Small intestine (tissue), 7 donors: ENCODE measurements around the gene ARHGEF2. TPM values are rescaled to one million over a fixed set of nuclear protein-coding genes. Genes with fewer than 3 reads are reported as not detected.
A peak's percentile ranks its signal among the peaks of the same experiment; 100 is the strongest.
"Not testable (repeated sequence)": the region's sequence is repeated elsewhere in the genome, so short reads cannot be mapped to it uniquely, and the experiment has no call there.

Experiments
- DNase-seq, 2 donors: peaks; one replicate each; pipeline versions ENCODE4 v3.0.0 to v3.0.0-alpha.2; 2013
- FAIRE-seq: peaks from 2 replicates; lab custom pipeline; 2012; peaks lifted over from hg19 to GRCh38; lab: Jason Lieb, UNC
- H3K27ac ChIP-seq, 3 donors: one replicate each; pipeline ENCODE4 v1.5.1; 2013; ENCODE audit warnings: low read length in 2 of 3, mild to moderate bottlenecking in 2 of 3, control low read depth in 1 of 3, inconsistent platforms in 1 of 3, low read depth in 1 of 3, moderate library complexity in 1 of 3
- H3K27me3 ChIP-seq, 3 donors: one replicate each; pipeline ENCODE4 v1.6.1; 2013; ENCODE audit warnings: low read length in 3 of 3, inconsistent platforms in 1 of 3; ENCODE audit not compliant: control insufficient read depth in 3 of 3, insufficient read depth in 3 of 3
- H3K36me3 ChIP-seq, 3 donors: one replicate each; pipeline ENCODE4 v1.6.1; 2013; ENCODE audit warnings: low read length in 3 of 3, inconsistent platforms in 1 of 3, low read depth in 1 of 3, mild to moderate bottlenecking in 1 of 3, moderate library complexity in 1 of 3; ENCODE audit not compliant: control insufficient read depth in 3 of 3, insufficient read depth in 2 of 3
- H3K4me1 ChIP-seq, 3 donors: one replicate each; pipeline ENCODE4 v1.6.1; 2013; ENCODE audit warnings: low read length in 2 of 3, inconsistent platforms in 1 of 3, low read depth in 1 of 3, mild to moderate bottlenecking in 1 of 3, moderate library complexity in 1 of 3; ENCODE audit not compliant: control insufficient read depth in 3 of 3, insufficient read depth in 2 of 3
- H3K4me3 ChIP-seq, 3 donors: one replicate each; pipeline ENCODE4 v1.5.1; 2013; ENCODE audit warnings: low read length in 3 of 3, control low read depth in 1 of 3, inconsistent platforms in 1 of 3, low read depth in 1 of 3, mild to moderate bottlenecking in 1 of 3, moderate library complexity in 1 of 3
- H3K9me3 ChIP-seq, 2 donors: one replicate each; pipeline ENCODE4 v1.6.1; 2013; ENCODE audit warnings: low read depth in 1 of 2, low read length in 1 of 2; ENCODE audit not compliant: control insufficient read depth in 2 of 2, insufficient read depth in 1 of 2
- WGBS, 3 donors: extraction: QIAGEN DNeasy Blood & Tissue Kit; methylation state at CpG; one replicate each; pipeline ENCODE4 v1.1.7; 2013; 5-methylcytosine and 5-hydroxymethylcytosine counted together
- polyA plus RNA-seq, 4 donors: library from polyadenylated mRNA; stranded (reverse) in 3 of 4; unstranded in 1 of 4; fragments of 200-250 nt in 3 of 4; fragments of 120-200 nt in 1 of 4; gene quantifications; one replicate each; pipeline versions ENCODE4 v1.2.1 to v1.2.3, GENCODE V29; 2013
- donor health status: healthy with polysubstance abuse.
- donor health status: control.
- donor health status: control.
- donor health status: Bipolar disorder and iron deficiency.
- donor health status: healthy.

The ARHGEF2 gene
- polyA plus RNA-seq, 4 donors, result 14.6 to 61.6 (median 38.2) TPM

DNA sequence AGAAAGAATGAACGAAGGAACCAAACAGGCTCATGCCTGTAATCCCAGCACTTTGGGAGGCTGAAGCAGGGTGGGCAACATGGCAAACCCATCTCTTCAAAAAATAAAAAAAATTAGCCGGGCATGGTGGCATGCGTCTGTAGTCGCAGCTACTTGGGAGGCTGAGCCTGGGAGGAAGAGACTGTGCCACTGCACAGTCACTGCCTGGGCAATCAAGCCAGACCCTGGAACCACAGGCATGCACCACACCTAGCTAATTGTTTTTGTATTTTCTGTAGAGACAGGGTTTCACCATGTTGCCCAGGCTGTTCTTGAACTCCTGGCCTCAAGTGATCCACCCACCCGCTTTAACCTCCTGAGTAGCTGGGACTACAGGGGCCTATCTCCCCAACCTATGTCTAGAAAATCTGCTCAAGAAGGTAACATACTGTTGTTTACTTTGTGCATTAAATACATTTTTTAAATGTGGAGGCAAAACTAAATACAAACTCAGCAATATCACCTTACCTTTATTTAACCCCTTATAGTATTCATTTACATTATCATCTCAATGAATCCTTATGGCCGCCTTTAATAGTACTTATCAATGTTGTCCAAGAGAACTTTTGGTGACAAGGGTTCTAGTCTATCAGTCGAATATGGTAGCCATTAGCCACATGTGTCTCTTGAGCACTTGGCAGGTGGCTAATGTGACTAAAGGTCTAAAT is 46.9 kb downstream of the ARHGEF2 start:
- Histone ChIP-seq H3K27me3 (no peaks in the 10 kb centered on the region), H3K27ac (peak overlapping the region in 2 of 3 donors; percentile 16 to 37), H3K36me3 (peaks cover 11 to 44% (median 12%) of the 10 kb centered on the region in 3 donors), H3K4me1 (peaks cover 3 to 14% (median 13%) of the 10 kb centered on the region in 3 donors), H3K9me3 (no peaks in the 10 kb centered on the region), H3K4me3 (peak overlapping the region in 1 of 3 donors; percentile 28)
- DNase-seq, result peak in 1 of 2 donors; percentile 73
- no peak for FAIRE-seq
- WGBS, 3 donors, result 15 to 56% (median 42%) methylated on average over 7 of the region's 7 CpGs

DNA sequence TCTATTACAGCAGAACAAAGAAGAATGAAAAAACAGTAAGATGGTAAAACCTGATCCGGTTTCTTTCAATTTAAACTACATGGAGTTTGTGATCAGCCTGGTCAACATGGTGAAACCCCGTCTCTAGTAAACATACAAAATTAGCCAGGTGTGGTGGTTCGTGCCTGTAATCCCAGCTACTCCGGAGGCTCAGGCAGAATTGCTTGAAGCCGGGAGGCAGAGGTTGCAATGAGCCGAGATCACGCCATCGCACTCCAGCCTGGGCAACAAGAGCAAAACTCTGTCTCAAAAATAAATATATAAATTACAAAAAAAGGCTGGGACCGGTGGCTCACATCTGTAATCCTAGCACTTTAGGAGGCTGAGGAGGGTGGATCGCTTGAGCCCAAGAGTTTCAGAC is 47.6 kb downstream of the ARHGEF2 start:
- FAIRE-seq, result not testable (repeated sequence)

DNA sequence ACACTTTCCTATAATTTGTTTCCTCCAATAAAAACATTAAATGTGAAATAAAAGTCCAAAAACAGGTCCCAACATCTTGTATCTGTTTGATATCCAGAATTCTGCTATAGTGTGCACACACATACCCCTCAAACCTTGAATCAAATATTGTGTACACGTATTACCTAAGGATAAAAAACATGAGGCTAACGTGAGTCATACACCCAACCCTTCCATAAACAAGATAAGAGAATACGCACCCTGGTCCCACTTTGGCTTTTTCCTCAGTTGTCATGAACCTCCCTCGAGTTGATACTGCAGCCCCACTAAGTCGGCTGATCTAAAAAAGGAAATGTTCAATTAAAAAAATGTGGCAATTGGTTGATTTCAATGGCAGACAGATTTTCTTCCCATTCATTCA is 49.3 kb downstream of the ARHGEF2 start:
- peaks cover 17 to 64% (median 19%) of the 10 kb centered on the region in 3 donors for H3K36me3 ChIP-seq
- WGBS, 3 donors, result 18 to 53% (median 33%) methylated on average over 5 of the region's 5 CpGs
- H3K9me3 ChIP-seq, result no peaks in the 10 kb centered on the region
- H3K27ac ChIP-seq, result no peak overlapping the region
- H3K27me3 ChIP-seq, result no peaks in the 10 kb centered on the region
- peak in 1 of 2 donors; percentile 78 for DNase-seq
- H3K4me3 ChIP-seq, result no peak overlapping the region
- FAIRE-seq, result no peak
- H3K4me1 ChIP-seq, result peaks cover 3 to 14% (median 13%) of the 10 kb centered on the region in 3 donors

More for the DNA sequence above, 47.6 kb downstream of the ARHGEF2 start:
- not testable (repeated sequence) for DNase-seq, H3K27me3 ChIP-seq, H3K9me3 ChIP-seq
- Histone ChIP-seq H3K4me1 (peaks cover 3 to 14% (median 13%) of the 10 kb centered on the region in 3 donors), H3K4me3 (peak overlapping the region in 1 of 3 donors; percentile 10), H3K27ac (peak overlapping the region in 2 of 3 donors; percentile 37 to 54), H3K36me3 (peaks cover 14 to 48% (median 14%) of the 10 kb centered on the region in 3 donors)
- 19 to 60% (median 30%) methylated on average over 10 of the region's 10 CpGs for WGBS, 3 donors

DNA sequence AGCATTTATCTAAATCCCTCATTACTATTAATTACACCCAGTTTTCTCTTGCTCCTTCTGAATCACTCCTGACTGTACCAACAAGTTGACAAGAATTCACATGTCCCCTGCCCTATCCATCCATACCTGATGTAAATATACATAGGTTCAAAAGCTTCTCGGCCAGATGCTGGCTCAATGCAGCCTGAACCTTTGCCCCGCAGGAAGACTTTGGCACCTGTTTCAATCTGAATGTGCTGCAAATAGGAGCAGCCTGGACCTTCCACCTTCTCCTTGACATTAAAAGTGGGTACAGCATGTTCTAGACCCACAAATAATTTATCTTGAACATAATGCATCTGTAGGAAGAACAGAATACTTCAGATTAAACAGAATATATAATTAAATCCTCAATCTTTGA is 52.8 kb downstream of the ARHGEF2 start:
- 54 to 86% (median 65%) methylated on average over 2 of the region's 2 CpGs for WGBS, 3 donors
- Histone ChIP-seq H3K36me3 (peaks cover 24 to 64% (median 27%) of the 10 kb centered on the region in 3 donors), H3K27ac (peak overlapping the region in 2 of 3 donors; percentile 24 to 55), H3K4me1 (no peaks in the 10 kb centered on the region), H3K27me3 (no peaks in the 10 kb centered on the region), H3K9me3 (no peaks in the 10 kb centered on the region), H3K4me3 (no peak overlapping the region)
- peak in 1 of 2 donors; percentile 87 for DNase-seq
- FAIRE-seq, result no peak

DNA sequence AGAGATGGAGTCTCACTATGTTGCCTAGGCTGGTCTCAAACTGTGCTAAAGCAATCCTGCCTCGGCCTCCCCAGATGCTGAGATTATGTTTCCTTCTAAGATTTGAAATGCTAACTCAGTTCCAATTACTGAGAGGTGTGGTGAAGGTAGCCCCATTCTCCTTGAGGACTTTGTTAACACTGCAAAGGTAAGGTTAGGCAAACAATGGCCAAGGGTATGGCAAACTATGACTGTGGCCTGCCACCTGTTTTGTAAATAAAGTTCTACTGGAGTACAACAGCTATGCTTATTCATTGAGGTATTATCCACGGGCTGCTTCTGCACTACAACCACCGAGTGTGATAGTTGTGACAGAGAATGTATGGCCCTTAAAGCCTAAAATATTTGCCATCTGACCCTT is 57.6 kb downstream of the ARHGEF2 start:
- H3K4me1 ChIP-seq, result no peaks in the 10 kb centered on the region
- peaks cover 29 to 59% (median 30%) of the 10 kb centered on the region in 3 donors for H3K36me3 ChIP-seq
- H3K9me3 ChIP-seq, result no peaks in the 10 kb centered on the region
- no peak for FAIRE-seq
- H3K27ac ChIP-seq, result no peak overlapping the region
- DNase-seq, result no peak
- H3K4me3 ChIP-seq, result no peak overlapping the region
- WGBS, 3 donors, result 86 to 98% (median 89%) methylated on average over 3 of the region's 3 CpGs
- no peaks in the 10 kb centered on the region for H3K27me3 ChIP-seq

DNA sequence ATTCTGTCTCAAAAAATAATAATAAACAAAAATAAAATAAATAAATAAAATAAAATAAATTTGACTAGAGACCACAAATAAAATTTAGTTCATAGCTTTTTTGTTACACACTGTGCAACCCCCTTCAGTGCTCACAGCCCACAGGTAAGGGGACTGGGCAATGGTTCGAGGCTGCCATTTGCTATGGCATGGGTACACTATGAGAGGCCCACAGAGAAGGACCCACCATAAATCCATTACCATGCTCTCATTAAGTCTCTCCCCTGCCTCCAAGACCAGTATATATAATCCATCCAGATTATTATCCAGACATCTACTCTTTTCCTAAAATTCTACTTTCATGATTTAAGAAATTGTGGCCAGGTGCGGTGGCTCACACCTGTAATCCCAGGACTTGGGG is 58.5 kb downstream of the ARHGEF2 start:
- Histone ChIP-seq H3K27ac (no peak overlapping the region), H3K27me3 (no peaks in the 10 kb centered on the region), H3K4me1 (no peaks in the 10 kb centered on the region), H3K9me3 (no peaks in the 10 kb centered on the region), H3K36me3 (peaks cover 23 to 59% (median 33%) of the 10 kb centered on the region in 3 donors), H3K4me3 (no peak overlapping the region)
- FAIRE-seq, result no peak
- no peak for DNase-seq
- WGBS, 3 donors, result 97 to 100% (median 100%) methylated on average over 2 of the region's 2 CpGs

DNA sequence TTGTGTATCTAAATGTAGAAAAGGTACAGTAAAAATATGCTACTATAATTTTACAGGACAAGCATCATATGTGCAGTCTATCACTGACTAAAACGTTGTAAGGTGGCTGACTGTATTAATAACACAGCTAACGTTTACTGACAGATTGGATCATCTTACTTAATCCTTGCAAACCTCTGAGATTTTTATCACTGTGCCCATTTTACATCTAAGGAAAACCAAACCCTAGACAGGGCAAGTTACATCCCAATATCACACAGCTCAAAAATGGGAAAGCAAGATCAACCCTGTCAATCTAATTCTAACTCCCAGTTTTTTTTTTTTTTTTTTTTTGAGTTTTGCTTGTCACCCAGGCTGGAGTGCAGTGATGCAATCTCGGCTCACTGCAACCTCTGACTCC is 59.7 kb downstream of the ARHGEF2 start:
- 55 to 74% (median 69%) methylated on average over 3 of the region's 3 CpGs for WGBS, 3 donors
- Histone ChIP-seq H3K4me3 (no peak overlapping the region), H3K27me3 (no peaks in the 10 kb centered on the region), H3K4me1 (no peaks in the 10 kb centered on the region), H3K36me3 (peaks cover 26 to 52% (median 40%) of the 10 kb centered on the region in 3 donors), H3K27ac (no peak overlapping the region), H3K9me3 (no peaks in the 10 kb centered on the region)
- DNase-seq (no peak), FAIRE-seq (no peak)

DNA sequence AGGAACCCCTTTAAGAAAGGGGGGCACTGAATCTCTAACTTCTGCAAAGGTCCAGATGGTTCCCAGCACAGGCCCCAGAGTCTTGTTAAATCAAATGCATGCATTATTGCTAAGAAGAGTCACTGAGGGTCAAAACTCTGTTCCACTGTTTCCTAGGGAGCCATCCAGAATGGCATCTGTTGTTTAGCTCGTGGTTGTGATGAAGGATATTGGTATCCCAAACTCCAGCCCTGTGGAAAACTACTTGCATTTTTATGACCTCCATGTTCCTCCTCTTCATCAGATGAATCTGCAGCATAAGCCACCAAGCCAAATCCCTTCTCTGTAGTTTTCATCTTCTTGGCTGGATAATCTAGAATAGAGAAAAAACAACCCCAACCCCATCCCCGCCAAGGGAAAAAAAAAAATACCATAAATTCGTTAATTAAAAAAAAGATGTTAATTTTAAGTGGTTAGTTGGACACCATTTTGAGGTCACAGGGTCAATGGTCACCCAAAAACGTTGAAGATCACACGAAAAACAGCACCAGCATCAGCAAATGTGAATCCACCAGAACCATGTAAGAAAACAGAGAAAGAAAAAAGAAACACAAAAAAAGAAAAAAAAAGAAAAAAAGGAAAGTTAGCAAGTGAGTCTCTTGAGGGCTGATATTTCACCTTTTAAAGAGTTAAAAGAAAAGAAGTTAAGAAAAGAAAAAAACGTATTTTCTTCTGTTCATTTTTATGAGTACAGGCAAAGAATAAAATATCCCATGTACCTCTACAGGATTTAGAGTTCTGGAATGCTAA is 64.2 kb downstream of the ARHGEF2 start:
- Histone ChIP-seq H3K27ac (no peak overlapping the region), H3K4me3 (no peak overlapping the region), H3K9me3 (no peaks in the 10 kb centered on the region), H3K27me3 (no peaks in the 10 kb centered on the region), H3K4me1 (peaks cover 0 to 4% (median 0%) of the 10 kb centered on the region in 3 donors), H3K36me3 (peaks cover 11 to 36% (median 34%) of the 10 kb centered on the region in 3 donors)
- 64 to 71% (median 68%) methylated on average over 6 of the region's 6 CpGs for whole genome bisulfite sequencing, 3 donors
- no peak for DNase-seq
- no peak for FAIRE-seq
